ENCODE data around the gene MPND. TPM values are rescaled to one million over a fixed set of nuclear protein-coding genes. Genes with fewer than 3 reads are reported as not detected.

The MPND gene
- total RNA-seq, 1 donor from 2014 or later: 11.3 TPM

- no peak for DNase-seq
Measured at GRCh38 chr19:4366666-4367335, 23.4 kb downstream of the MPND start.

GRCh38 chr19:4367336-4367723, 24.0 kb downstream of the MPND start:
- no peak for DNase-seq

DNA sequence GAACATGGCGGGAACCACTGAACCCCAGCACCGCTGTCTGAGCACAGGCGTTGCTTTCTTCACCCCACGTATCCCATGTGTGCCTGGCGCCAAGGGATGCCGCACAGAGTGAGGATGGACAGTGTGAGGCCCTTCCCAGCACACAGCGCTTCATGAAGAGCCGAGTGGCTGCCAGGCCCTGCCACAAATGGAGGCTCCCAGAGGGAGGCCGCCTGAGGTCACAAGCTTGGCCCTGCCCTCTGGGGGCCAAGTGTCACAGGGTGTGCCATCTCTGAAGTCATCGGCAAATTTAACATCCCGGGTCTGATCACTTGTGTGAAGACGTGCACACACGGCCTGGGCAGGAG, 24.4 kb downstream of the MPND start:
- DNase-seq: no peak

GRCh38 chr19:4368128-4368820, 24.9 kb downstream of the MPND start:
- peak; percentile 78 for DNase-seq

- DNase-seq: peak; percentile 45
Measured at GRCh38 chr19:4369109-4369887, 25.9 kb downstream of the MPND start.

DNA sequence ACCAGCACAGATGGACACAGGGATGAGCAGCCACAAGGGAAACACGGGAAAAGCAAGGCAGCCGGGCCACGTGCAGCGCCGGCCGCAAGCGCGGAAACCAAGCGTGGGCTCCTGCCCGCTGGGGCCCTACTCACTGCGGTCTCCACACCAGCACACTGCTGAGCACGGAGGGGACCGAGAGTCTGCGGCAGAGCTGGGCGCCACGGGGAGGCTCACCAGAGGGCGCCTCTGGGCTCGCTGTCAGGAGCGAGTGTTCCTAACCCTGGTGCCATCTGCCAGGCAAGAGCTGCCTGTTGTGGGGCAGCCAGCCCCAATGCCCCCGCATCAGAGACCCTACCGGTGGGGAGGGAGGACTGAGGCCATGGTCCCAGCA, 26.5 kb downstream of the MPND start:
- DNase-seq: peak; percentile 63

GRCh38 chr19:4370418-4371041, 27.2 kb downstream of the MPND start:
- no peak for DNase-seq

- peak; percentile 94 for DNase-seq
Measured at GRCh38 chr19:4371247-4372164, 28.1 kb downstream of the MPND start.

- no peak for DNase-seq
Measured at GRCh38 chr19:4372165-4373012, 29.0 kb downstream of the MPND start.

DNA sequence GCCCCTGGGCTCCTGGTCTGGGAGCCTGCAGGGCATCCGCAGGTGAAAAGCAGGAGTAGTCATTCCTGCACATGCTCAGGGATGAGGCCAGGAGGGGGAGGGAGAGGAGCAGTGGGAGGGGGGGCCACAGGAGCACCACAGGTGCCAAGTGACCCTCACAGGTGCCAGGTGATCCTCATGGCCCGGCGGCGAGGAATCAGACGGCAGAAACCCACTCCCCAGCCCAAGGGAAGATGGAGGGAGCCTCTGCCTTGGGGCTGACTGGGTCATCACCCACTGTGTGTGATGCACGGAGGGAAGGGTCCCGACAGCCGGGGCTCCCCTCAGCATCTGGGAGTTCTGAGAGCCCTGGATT, 29.6 kb downstream of the MPND start:
- DNase-seq: no peak

GRCh38 chr19:4373601-4374497, 30.5 kb downstream of the MPND start:
- DNase-seq: peak; percentile 70

GRCh38 chr19:4374498-4375163, 31.3 kb downstream of the MPND start:
- DNase-seq: no peak

- DNase-seq: peak; percentile 81
Measured at GRCh38 chr19:4375164-4376027, 32.0 kb downstream of the MPND start.

GRCh38 chr19:4376028-4376670, 32.8 kb downstream of the MPND start:
- DNase-seq: no peak

DNA sequence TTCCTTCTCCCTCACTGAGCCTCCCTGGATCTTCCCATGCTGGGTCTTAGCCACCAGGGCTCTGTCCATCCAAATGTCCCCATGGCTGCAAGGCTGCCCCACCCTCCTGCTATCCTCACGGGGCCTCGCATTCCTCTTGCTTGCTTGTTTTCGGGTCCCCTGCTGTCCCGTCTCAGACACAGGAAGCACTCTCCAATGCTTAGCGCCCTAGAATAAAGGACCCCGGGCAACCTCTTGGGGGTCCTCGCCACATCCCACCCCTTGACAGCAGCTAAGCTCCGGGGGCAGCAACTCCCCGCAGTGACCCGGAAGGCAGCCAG, 33.3 kb downstream of the MPND start:
- DNase-seq: no peak

DNA sequence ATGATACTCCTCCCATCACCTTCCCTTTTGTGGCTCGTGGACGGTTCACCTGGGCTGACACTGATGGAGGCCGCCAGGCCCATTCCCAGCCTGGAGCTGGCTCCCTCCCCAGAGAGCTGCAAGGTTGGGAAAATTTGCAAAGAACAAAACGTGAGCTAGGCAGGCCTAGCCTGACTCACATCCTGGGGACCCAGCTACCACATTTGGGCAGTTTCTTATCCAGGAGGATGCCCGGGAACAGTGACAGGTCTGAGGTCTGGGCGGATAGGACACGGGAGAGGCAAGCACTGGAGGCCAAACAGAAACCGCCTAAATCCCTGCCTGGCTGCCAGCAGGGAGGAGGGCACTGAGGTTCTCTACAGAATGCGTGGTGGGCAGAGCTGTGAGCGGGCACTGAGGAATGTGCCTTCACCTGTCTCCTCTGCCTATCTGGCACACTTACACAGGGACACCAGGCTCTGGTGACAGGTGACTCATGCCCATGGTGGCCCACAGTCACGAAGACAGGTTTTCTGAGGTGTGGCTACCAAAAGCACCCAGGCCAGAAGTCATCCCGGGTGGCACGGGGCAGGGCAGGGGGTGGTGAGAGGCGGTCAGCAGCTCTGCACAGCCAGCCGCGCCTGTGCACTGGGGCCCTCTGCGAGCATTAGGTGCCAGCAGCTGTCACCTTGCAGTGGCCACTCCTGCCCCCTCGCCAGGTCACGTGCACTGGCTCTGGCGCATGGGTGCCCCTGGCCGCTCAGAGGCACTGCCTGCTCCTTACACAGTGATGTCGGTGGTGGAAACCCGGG, 33.8 kb downstream of the MPND start:
- DNase-seq: no peak

- DNase-seq: no peak
Measured at GRCh38 chr19:4378886-4379285, 35.5 kb downstream of the MPND start.
